SU-DHL-6 (cell line): Measurements from ENCODE around the gene KNCN.

Experiments used
- H2AFZ ChIP-seq: fragments of 200-600 bp; sonication (generic); 2 replicates; pipeline ENCODE4 v1.6.1; 2014; ENCODE audit warnings: low read depth, mild to moderate bottlenecking, moderate library complexity, mixed read lengths, antibody characterized with exemption, low read length; ENCODE audit not compliant: severe bottlenecking
- H3F3A ChIP-seq: fragments of 200-600 bp; shearing (Covaris generic); 2 replicates; pipeline ENCODE4 v1.6.0; 2016; ENCODE audit warnings: antibody characterized with exemption, mild to moderate bottlenecking; ENCODE audit not compliant: insufficient read depth
- H3K27ac ChIP-seq: fragments of 200-600 bp; sonication (generic); 2 replicates; pipeline ENCODE4 v1.5.1; 2016; ENCODE audit warnings: low read depth, mild to moderate bottlenecking, low read length, moderate library complexity, mixed read lengths
- H3K27me3 ChIP-seq: fragments of 200-600 bp; sonication (generic), shearing (Covaris generic); 2 replicates; pipeline ENCODE4 v1.6.0; 2014; ENCODE audit warnings: mild to moderate bottlenecking, low read length
- H3K36me3 ChIP-seq: fragments of 200-600 bp; sonication (generic); 2 replicates; pipeline ENCODE4 v1.6.1; 2014; ENCODE audit warnings: mild to moderate bottlenecking, low read length, mixed read lengths
- H3K4me2 ChIP-seq: fragments of 300-600, 200-600 bp; shearing (Covaris generic), sonication (generic); 2 replicates; pipeline ENCODE4 v1.6.0; 2014; ENCODE audit warnings: low read length, low read depth, mild to moderate bottlenecking; ENCODE audit not compliant: poor library complexity, severe bottlenecking
- H3K4me3 ChIP-seq: fragments of 200-600 bp; sonication (generic); 2 replicates; pipeline ENCODE4 v1.5.1; 2014; ENCODE audit warnings: antibody characterized with exemption, low read length, mild to moderate bottlenecking, mixed read lengths; ENCODE audit not compliant: insufficient read depth, poor library complexity, severe bottlenecking
- H3K79me2 ChIP-seq: fragments of 200-600 bp; sonication (generic); 2 replicates; pipeline ENCODE4 v1.6.1; 2014; ENCODE audit warnings: mild to moderate bottlenecking, low read length, moderate library complexity; ENCODE audit not compliant: insufficient read depth
- H3K9ac ChIP-seq: fragments of 200-600 bp; sonication (generic); 2 replicates; pipeline ENCODE4 v1.7.0; 2014; ENCODE audit warnings: mild to moderate bottlenecking, low read length
- H3K9me2 ChIP-seq: fragments of 200-600 bp; sonication (generic); replicated peaks from 2 replicates; pipeline ENCODE4 v1.6.1; 2014; ENCODE audit warnings: low read length; ENCODE audit not compliant: insufficient read depth
- H3K9me3 ChIP-seq: fragments of 200-600 bp; sonication (generic); 2 replicates; pipeline ENCODE4 v1.6.1; 2014; ENCODE audit warnings: low read length, mixed read lengths; ENCODE audit not compliant: insufficient read depth
- H4K20me1 ChIP-seq: fragments of 200-600 bp; sonication (generic); 2 replicates; pipeline ENCODE4 v1.6.1; 2014; ENCODE audit warnings: low read depth, mild to moderate bottlenecking, antibody characterized with exemption, low read length, moderate library complexity, mixed read lengths
- EZH2phosphoT487 ChIP-seq: fragments of 200-600 bp; sonication (generic), shearing (Covaris generic); conservative IDR thresholded peaks from 2 replicates; pipeline ENCODE4 v1.6.1; 2018; ENCODE audit warnings: mild to moderate bottlenecking, antibody characterized with exemption, low read length, moderate library complexity, mixed read lengths
- TF ChIP-seq, protein P1 (sequence below): fragments of 200-600 bp; sonication (generic); IDR thresholded peaks from one replicate; pipeline ENCODE4 v1.5.1; 2017; ENCODE audit warnings: antibody characterized with exemption, mild to moderate bottlenecking, low read length, moderate library complexity; ENCODE audit not compliant: insufficient read depth, poor library complexity, severe bottlenecking

The KNCN gene

DNA sequence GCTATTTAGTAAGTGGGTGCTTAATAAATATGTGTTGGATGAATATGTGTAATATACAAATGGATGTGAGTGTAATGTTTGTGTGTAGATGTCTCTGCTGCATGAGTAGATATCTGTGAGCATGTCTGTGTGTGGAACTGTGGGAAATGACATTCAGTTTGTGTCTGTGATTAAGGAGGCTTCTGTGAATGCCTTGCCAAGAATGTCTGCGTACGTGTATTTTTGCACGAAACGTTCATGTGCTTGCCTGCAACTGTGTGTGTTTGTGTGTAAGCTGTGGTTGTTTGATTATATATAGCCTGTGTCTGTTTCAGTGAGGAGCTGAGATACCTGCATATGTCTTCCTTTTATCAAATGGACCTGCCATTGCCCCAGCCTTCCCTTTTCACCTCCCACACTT, 48.0 kb downstream of the KNCN start:
- Histone ChIP-seq H3K4me2 (no peak overlapping the region), H3K9me2 (no peaks in the 10 kb centered on the region), H3K9ac (no peak overlapping the region), H2AFZ (no peak overlapping the region), H3K4me3 (no peak overlapping the region), H3K79me2 (no peaks in the 10 kb centered on the region), H3K27ac (no peak overlapping the region), H3K36me3 (no peaks in the 10 kb centered on the region), H4K20me1 (no peaks in the 10 kb centered on the region), H3K27me3 (no peaks in the 10 kb centered on the region), H3F3A (no peaks in the 10 kb centered on the region), H3K9me3 (no peaks in the 10 kb centered on the region)
- TF ChIP-seq, protein P1, sequence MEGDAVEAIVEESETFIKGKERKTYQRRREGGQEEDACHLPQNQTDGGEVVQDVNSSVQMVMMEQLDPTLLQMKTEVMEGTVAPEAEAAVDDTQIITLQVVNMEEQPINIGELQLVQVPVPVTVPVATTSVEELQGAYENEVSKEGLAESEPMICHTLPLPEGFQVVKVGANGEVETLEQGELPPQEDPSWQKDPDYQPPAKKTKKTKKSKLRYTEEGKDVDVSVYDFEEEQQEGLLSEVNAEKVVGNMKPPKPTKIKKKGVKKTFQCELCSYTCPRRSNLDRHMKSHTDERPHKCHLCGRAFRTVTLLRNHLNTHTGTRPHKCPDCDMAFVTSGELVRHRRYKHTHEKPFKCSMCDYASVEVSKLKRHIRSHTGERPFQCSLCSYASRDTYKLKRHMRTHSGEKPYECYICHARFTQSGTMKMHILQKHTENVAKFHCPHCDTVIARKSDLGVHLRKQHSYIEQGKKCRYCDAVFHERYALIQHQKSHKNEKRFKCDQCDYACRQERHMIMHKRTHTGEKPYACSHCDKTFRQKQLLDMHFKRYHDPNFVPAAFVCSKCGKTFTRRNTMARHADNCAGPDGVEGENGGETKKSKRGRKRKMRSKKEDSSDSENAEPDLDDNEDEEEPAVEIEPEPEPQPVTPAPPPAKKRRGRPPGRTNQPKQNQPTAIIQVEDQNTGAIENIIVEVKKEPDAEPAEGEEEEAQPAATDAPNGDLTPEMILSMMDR = no peak
- no peak for TF ChIP-seq EZH2phosphoT487

DNA sequence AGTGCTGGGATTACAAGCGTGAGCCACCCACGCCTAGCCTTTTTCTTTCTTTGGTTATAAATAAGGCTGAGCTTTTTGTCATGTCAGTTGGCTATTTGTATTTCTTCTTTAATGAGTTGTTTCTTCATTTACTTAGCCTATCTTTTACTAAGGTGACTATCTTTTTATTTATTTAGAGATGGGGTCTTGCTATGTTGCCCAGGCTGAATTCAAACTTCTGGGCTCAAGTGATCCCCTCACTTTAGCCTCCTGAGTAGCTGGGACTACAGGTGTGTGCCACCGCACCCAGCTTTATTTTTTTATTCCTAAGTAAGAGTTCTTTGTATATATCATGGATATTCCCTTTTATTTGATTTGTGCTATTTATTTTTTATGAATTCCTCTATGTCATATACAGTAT, 49.9 kb downstream of the KNCN start:
- no peak overlapping the region for H2AFZ ChIP-seq
- no peaks in the 10 kb centered on the region for H3K79me2 ChIP-seq
- H3K9me3 ChIP-seq = no peaks in the 10 kb centered on the region
- H3K4me2 ChIP-seq = no peak overlapping the region
- H3K36me3 ChIP-seq = no peaks in the 10 kb centered on the region
- no peak overlapping the region for H3K9ac ChIP-seq
- no peak overlapping the region for H3K27ac ChIP-seq
- no peaks in the 10 kb centered on the region for H3F3A ChIP-seq
- H3K27me3 ChIP-seq = no peaks in the 10 kb centered on the region
- no peaks in the 10 kb centered on the region for H4K20me1 ChIP-seq
- no peak overlapping the region for H3K4me3 ChIP-seq
- no peak for TF ChIP-seq EZH2phosphoT487
- TF ChIP-seq, protein P1 = no peak
- no peaks in the 10 kb centered on the region for H3K9me2 ChIP-seq

DNA sequence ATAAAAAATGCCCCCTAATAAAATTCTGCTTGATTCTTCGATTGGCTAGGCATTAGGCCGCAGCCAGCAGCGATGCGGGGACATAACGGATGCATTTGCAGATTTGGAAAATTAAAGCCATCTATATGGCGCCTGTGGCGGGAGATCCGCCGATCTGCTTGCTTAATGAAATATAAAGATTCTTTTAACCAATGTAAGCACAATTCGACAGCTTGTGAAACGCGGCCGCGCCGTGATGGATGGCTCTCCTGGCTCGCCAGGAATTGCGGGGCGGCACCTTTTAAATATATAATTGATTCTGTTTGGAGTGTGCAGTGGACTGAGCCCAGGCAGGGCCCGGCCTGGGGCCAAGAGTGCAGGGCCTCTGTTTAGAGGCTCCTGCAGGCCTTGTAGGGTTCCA, 53.8 kb downstream of the KNCN start:
- Histone ChIP-seq H3K27ac (no peak overlapping the region), H3K36me3 (no peaks in the 10 kb centered on the region), H4K20me1 (no peaks in the 10 kb centered on the region), H3K4me2 (no peak overlapping the region), H3K9me3 (no peaks in the 10 kb centered on the region), H3F3A (no peaks in the 10 kb centered on the region), H3K9ac (no peak overlapping the region), H3K4me3 (no peak overlapping the region), H3K9me2 (no peaks in the 10 kb centered on the region), H3K27me3 (no peaks in the 10 kb centered on the region), H2AFZ (no peak overlapping the region), H3K79me2 (no peaks in the 10 kb centered on the region)
- no peak for TF ChIP-seq EZH2phosphoT487
- TF ChIP-seq, protein P1 = no peak
